Astrocyte (in vitro differentiated cells and primary cell): Measurements from ENCODE around the gene EIF5A. TPM values are rescaled to one million over a fixed set of nuclear protein-coding genes. Genes with fewer than 3 reads are reported as not detected.
"Not testable (repeated sequence)": the region's sequence is repeated elsewhere in the genome, so short reads cannot be mapped to it uniquely, and the experiment has no call there.

Experiments
- DNase-seq: peaks from one replicate; pipeline ENCODE4 v3.0.0-alpha.2; 2010; ENCODE audit warnings: low read depth
- FAIRE-seq: peaks from 2 replicates; lab custom pipeline; 2011; peaks lifted over from hg19 to GRCh38; lab: Jason Lieb, UNC
- H2AFZ ChIP-seq: 2 replicates; pipeline ENCODE4 v1.6.0; 2012; ENCODE audit warnings: low read depth, low read length, inconsistent platforms
- H3K27ac ChIP-seq: 2 replicates; pipeline ENCODE4 v1.5.1; 2011; ENCODE audit warnings: low read depth, low read length, inconsistent platforms
- H3K27me3 ChIP-seq: 2 replicates; pipeline ENCODE4 v1.6.0; 2011; ENCODE audit warnings: low read length, inconsistent platforms; ENCODE audit not compliant: insufficient read depth
- H3K36me3 ChIP-seq: 2 replicates; pipeline ENCODE4 v1.5.1; 2011; ENCODE audit warnings: low read length, inconsistent platforms; ENCODE audit not compliant: insufficient read depth
- H3K4me1 ChIP-seq: 2 replicates; pipeline ENCODE4 v1.5.1; 2011; ENCODE audit warnings: low read length, inconsistent platforms; ENCODE audit not compliant: insufficient read depth
- H3K4me2 ChIP-seq: 2 replicates; pipeline ENCODE4 v1.6.0; 2012; ENCODE audit warnings: low read length, inconsistent platforms
- H3K4me3 ChIP-seq: 2 replicates; pipeline ENCODE4 v1.5.1; 2011; ENCODE audit warnings: low read depth, mild to moderate bottlenecking, low read length, inconsistent platforms; ENCODE audit not compliant: insufficient read depth
- H3K79me2 ChIP-seq: 2 replicates; pipeline ENCODE4 v1.6.0; 2012; ENCODE audit warnings: mild to moderate bottlenecking, low read length, inconsistent platforms; ENCODE audit not compliant: insufficient read depth
- H3K9ac ChIP-seq: 2 replicates; pipeline ENCODE4 v1.6.0; 2012; ENCODE audit warnings: mild to moderate bottlenecking, low read length, inconsistent platforms
- H3K9me3 ChIP-seq: 2 replicates; pipeline ENCODE4 v1.5.1; 2012; ENCODE audit warnings: low read depth, mild to moderate bottlenecking, low read length, inconsistent platforms; ENCODE audit not compliant: insufficient read depth
- H4K20me1 ChIP-seq: 2 replicates; pipeline ENCODE4 v1.6.0; 2012; ENCODE audit warnings: low read length, inconsistent platforms; ENCODE audit not compliant: insufficient read depth
- H3K27ac Mint-ChIP-seq: one replicate; pipeline ENCODE4 v1.8.0; 2021; ENCODE audit warnings: mild to moderate bottlenecking, mixed read lengths; ENCODE audit not compliant: unreplicated experiment
- H3K27me3 Mint-ChIP-seq: one replicate; pipeline ENCODE4 v1.8.0; 2021; ENCODE audit warnings: low read depth, mixed read lengths; ENCODE audit not compliant: unreplicated experiment
- H3K36me3 Mint-ChIP-seq: one replicate; pipeline ENCODE4 v1.8.0; 2021; ENCODE audit warnings: low read depth, mixed read lengths; ENCODE audit not compliant: unreplicated experiment
- H3K4me1 Mint-ChIP-seq: one replicate; pipeline ENCODE4 v1.8.0; 2021; ENCODE audit warnings: low read depth, mixed read lengths; ENCODE audit not compliant: unreplicated experiment
- H3K4me3 Mint-ChIP-seq: one replicate; pipeline ENCODE4 v1.8.0; 2021; ENCODE audit warnings: mild to moderate bottlenecking, moderate library complexity, mixed read lengths; ENCODE audit not compliant: unreplicated experiment
- H3K9me3 Mint-ChIP-seq: one replicate; pipeline ENCODE4 v1.8.0; 2021; ENCODE audit warnings: mild to moderate bottlenecking, mixed read lengths; ENCODE audit not compliant: unreplicated experiment
- EZH2 ChIP-seq: IDR thresholded peaks from 2 replicates; pipeline ENCODE4 v1.6.1; 2012; ENCODE audit warnings: mild to moderate bottlenecking, low read length, inconsistent platforms; ENCODE audit not compliant: insufficient read depth
- total RNA-seq: library from RNA; stranded (reverse); gene quantifications from 2 replicates; pipeline ENCODE4 v1.2.1, GENCODE V29; 2021
- TF ChIP-seq, protein P1 (sequence below): IDR thresholded peaks from 2 replicates; pipeline ENCODE4 v1.5.1; 2011; ENCODE audit warnings: low read depth, mild to moderate bottlenecking, inconsistent platforms, low read length, moderate library complexity; ENCODE audit not compliant: insufficient read depth

Gene EIF5A
- total RNA-seq, 1 donor from 2014 or later, result 915 TPM

DNA sequence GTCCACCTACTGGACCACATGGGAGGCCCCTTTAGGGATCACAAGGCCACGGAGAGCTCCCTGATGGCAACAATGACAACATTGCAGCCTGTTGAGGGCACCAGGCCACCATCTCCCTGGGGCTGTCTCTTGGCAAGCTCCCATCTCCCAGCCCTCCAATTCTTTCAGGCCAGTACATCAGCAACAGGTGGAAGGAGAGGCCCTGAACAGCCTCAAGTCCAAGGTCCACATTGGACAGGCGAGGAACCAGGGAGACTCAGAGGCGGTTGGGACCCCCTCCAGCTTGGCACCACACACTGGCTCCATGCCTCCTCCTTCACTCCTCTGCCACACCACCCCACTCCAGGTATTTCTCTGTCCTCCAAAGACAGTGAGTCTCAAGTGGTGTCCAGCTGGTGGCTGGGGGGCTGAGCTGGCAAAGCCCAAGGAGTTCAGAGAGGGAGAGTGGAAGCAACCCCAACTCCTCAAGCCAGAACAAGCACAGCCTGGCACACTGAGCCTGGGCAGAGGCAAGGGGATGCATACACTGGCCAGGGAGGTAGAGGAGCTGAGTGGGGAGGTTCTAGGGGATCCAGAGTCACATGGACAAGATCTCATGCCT lies 27.6 kb downstream of the EIF5A start:
- H3K79me2 ChIP-seq, result no peaks in the 10 kb centered on the region
- no peak overlapping the region for H3K4me2 ChIP-seq
- H3K9me3 ChIP-seq, result no peaks in the 10 kb centered on the region
- Mint-ChIP-seq H3K27me3 (no peaks in the 10 kb centered on the region), H3K9me3 (no peaks in the 10 kb centered on the region), H3K4me1 (peaks cover 1% of the 10 kb centered on the region), H3K36me3 (no peaks in the 10 kb centered on the region), H3K27ac (no peak overlapping the region), H3K4me3 (no peak overlapping the region)
- TF ChIP-seq, protein P1, sequence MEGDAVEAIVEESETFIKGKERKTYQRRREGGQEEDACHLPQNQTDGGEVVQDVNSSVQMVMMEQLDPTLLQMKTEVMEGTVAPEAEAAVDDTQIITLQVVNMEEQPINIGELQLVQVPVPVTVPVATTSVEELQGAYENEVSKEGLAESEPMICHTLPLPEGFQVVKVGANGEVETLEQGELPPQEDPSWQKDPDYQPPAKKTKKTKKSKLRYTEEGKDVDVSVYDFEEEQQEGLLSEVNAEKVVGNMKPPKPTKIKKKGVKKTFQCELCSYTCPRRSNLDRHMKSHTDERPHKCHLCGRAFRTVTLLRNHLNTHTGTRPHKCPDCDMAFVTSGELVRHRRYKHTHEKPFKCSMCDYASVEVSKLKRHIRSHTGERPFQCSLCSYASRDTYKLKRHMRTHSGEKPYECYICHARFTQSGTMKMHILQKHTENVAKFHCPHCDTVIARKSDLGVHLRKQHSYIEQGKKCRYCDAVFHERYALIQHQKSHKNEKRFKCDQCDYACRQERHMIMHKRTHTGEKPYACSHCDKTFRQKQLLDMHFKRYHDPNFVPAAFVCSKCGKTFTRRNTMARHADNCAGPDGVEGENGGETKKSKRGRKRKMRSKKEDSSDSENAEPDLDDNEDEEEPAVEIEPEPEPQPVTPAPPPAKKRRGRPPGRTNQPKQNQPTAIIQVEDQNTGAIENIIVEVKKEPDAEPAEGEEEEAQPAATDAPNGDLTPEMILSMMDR, result no peak
- TF ChIP-seq EZH2, result no peak
- H3K4me3 ChIP-seq, result no peak overlapping the region
- no peaks in the 10 kb centered on the region for H4K20me1 ChIP-seq
- FAIRE-seq, result no peak
- no peak overlapping the region for H3K9ac ChIP-seq
- no peaks in the 10 kb centered on the region for H3K27me3 ChIP-seq
- no peaks in the 10 kb centered on the region for H3K36me3 ChIP-seq
- DNase-seq, result no peak
- H2AFZ ChIP-seq, result no peak overlapping the region
- H3K4me1 ChIP-seq, result no peaks in the 10 kb centered on the region
- no peak overlapping the region for H3K27ac ChIP-seq

GRCh38 chr17:7335765-7336164 lies 28.3 kb downstream of the EIF5A start:
- not testable (repeated sequence) for H3K27me3 ChIP-seq, H3K36me3 Mint-ChIP-seq, H2AFZ ChIP-seq, H3K4me3 ChIP-seq, H3K27me3 Mint-ChIP-seq, H3K4me1 Mint-ChIP-seq, H3K4me1 ChIP-seq, H3K27ac Mint-ChIP-seq, H3K79me2 ChIP-seq, H3K4me3 Mint-ChIP-seq, H3K36me3 ChIP-seq, H3K27ac ChIP-seq, H3K9me3 ChIP-seq, H3K4me2 ChIP-seq, FAIRE-seq, DNase-seq, H4K20me1 ChIP-seq, H3K9me3 Mint-ChIP-seq, H3K9ac ChIP-seq

DNA sequence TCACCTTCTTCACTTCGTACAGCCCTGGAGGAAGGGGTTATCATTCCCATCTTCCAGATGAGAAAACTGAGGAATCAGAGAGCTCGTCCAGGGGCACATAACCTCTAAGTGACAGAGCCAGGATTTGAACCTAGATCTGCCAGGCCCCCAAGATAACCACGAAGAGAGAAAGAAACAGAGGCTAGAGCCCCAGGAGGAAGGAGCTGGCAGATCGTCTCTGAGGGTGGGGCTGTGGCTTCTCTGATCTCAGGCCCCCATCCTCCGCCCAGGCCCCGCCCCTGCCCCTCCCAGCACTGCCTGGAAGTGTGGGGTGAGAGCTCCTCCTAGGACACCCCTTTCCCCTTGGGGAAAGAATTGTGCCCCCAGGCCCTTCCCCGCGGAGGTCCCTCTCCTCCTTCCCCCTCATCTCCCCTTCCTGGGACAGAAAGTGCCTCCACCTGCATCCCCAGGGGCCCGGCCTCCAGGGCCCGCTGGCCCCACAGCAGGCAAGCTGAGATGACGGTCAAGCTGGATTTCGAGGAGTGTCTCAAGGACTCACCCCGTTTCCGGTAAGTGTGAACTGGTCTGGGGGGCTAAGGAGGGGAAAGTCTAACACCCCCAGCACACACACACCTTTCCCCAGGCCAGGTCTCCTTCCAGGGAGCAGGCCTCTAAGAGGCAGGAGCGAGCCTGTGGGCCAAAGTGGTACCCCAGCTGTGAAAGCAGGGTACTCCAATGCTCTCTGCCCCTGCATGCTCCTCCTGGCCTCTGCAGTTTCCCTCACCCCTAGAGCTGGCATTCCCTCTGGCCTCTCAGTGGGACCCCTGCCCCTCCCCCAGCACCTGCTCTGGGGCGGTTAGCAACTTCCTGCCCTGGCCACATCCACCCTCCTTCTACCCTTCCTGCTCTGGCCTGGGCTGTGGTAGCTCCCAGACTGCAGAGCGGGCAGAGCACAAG lies 29.1 kb downstream of the EIF5A start, which contains the start of gene ACAP1:
Gene ACAP1, plus strand, starts transcription at position 290 of the 936 bp plus-strand sequence. Its CDS starts 206 bp downstream, at position 496.
- Histone ChIP-seq H3K36me3 (no peaks in the 10 kb centered on the region), H3K4me1 (no peaks in the 10 kb centered on the region), H3K79me2 (no peaks in the 10 kb centered on the region), H3K4me2 (no peak within 1 kb of the TSS), H3K9ac (no peak within 1 kb of the TSS), H3K27ac (no peak within 1 kb of the TSS), H2AFZ (no peak within 1 kb of the TSS), H3K4me3 (no peak within 1 kb of the TSS), H4K20me1 (no peaks in the 10 kb centered on the region), H3K9me3 (no peaks in the 10 kb centered on the region), H3K27me3 (no peaks in the 10 kb centered on the region)
- no peak within 1 kb of the TSS for H3K27ac Mint-ChIP-seq
- no peak within 1 kb of the TSS for H3K4me3 Mint-ChIP-seq
- H3K27me3 Mint-ChIP-seq, result peaks cover 2% of the 10 kb centered on the region
- peaks cover 1% of the 10 kb centered on the region for H3K4me1 Mint-ChIP-seq
- FAIRE-seq, result no peak
- no peaks in the 10 kb centered on the region for H3K36me3 Mint-ChIP-seq
- DNase-seq, result no peak
- TF ChIP-seq, protein P1, result no peak
- no peak for TF ChIP-seq EZH2
- H3K9me3 Mint-ChIP-seq, result no peaks in the 10 kb centered on the region

DNA sequence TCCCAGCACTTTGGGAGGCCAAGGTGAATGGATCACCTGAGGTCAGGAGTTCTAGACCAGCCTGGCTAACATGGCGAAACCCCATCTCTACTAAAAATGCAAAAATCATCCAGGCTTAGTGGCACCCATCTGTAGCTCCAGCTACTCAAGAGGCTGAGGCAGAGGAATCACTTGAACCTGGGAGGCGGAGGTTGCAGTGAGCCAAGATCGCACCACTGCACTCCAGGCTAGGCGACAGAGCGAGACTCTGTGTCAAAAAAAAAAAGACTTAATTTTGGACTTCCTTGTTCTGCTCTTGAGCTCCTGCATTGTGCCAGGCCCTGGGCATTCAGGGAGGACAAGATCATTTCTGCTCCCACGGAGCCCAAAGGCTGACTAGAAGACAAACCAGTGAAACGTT lies 30.2 kb downstream of the EIF5A start:
- not testable (repeated sequence) for H3K9ac ChIP-seq, FAIRE-seq, DNase-seq, H3K4me1 ChIP-seq, H3K4me1 Mint-ChIP-seq, H3K27me3 ChIP-seq, H3K79me2 ChIP-seq, H3K9me3 Mint-ChIP-seq, H3K4me3 ChIP-seq, H3K27ac Mint-ChIP-seq, H3K4me3 Mint-ChIP-seq, H3K36me3 ChIP-seq, H3K27me3 Mint-ChIP-seq, H3K36me3 Mint-ChIP-seq, H3K4me2 ChIP-seq, H3K9me3 ChIP-seq, H4K20me1 ChIP-seq, H3K27ac ChIP-seq, H2AFZ ChIP-seq
